Breast epithelium (tissue), 3 donors: ENCODE data around the gene POU4F1.

Source experiments
- CTCF ChIP-seq, 3 donors: fragments of 450-650 bp; IDR thresholded peaks; one replicate each; pipeline ENCODE4 v1.5.1; 2016 to 2017; ENCODE audit warnings: antibody characterized with exemption in 3 of 3, mild to moderate bottlenecking in 3 of 3, moderate library complexity in 3 of 3
- POLR2A ChIP-seq: fragments of 450-650 bp; IDR thresholded peaks from one replicate; pipeline ENCODE4 v1.6.1; 2016; ENCODE audit warnings: antibody characterized with exemption, mild to moderate bottlenecking, moderate library complexity
- POLR2AphosphoS5 ChIP-seq, 3 donors: sonication (generic); formaldehyde crosslinking; IDR thresholded peaks; one replicate each; pipeline ENCODE4 v1.6.1; 2017; ENCODE audit warnings: antibody characterized with exemption in 3 of 3

GRCh38 chr13:78598966-78599644 lies 4.2 kb downstream of the POU4F1 start:
- TF ChIP-seq POLR2A (no peak), CTCF (IDR thresholded peaks at IDR 0.05) (no peak), POLR2AphosphoS5 (IDR thresholded peaks at IDR 0.05) (no peak)
